ENCODE results near the gene CTNNA1.

CTNNA1 gene

DNA sequence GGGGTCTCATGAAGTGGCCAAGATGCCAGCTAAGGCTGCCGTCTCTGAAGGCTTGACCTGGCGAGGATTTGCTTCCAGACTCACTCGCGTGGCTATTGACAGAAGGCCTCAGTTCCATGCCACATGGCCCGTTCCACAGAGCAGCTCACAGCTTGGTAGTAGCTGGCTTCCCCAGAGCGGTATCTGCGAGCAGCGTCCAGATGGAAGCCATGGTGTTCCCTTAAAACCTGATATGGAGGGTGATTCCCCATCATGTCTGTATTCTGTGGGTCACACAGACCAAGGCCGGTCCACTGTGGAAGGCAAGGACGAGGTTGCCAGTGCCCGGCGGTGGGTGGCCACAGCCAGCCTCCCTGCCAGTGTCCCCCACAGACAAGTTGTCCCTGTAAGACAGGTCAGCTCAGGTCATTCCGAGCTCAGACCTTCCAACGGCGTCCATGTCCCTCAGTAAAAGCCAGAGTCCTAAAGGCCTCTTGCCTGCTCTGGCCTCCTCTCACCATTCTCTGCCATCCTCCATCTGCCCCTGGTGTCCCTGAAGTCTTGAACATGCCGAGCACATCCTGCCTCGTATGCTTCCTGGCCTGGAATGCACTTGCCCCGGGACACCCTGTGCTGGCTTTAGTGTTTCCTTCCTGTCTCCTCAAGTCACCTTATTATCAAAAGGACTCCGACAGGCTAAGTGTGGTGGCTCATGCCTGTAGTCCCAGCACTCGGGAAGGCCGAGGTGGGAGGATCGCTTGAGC lies 183.2 kb downstream of the CTNNA1 start:
- DNase-seq: no peak

DNA sequence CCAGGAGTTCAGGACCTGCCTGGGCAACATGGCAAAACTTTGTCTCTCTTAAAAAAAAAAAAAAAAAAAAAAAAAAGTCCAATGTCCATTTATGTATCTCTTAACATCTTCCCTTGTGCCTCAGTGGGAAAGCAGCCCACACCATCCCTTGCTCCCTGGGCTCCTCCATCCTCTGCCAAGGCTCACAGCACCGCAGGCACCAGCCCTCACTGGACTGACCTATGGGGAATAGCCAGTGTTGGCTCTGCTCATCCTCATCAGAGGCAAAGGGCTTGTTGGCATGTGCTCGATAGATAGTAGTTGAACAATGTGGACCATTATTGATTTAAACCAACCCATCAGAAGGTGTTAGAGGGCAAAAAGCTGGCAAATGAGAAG lies 183.7 kb downstream of the CTNNA1 start:
- no peak for DNase-seq

DNA sequence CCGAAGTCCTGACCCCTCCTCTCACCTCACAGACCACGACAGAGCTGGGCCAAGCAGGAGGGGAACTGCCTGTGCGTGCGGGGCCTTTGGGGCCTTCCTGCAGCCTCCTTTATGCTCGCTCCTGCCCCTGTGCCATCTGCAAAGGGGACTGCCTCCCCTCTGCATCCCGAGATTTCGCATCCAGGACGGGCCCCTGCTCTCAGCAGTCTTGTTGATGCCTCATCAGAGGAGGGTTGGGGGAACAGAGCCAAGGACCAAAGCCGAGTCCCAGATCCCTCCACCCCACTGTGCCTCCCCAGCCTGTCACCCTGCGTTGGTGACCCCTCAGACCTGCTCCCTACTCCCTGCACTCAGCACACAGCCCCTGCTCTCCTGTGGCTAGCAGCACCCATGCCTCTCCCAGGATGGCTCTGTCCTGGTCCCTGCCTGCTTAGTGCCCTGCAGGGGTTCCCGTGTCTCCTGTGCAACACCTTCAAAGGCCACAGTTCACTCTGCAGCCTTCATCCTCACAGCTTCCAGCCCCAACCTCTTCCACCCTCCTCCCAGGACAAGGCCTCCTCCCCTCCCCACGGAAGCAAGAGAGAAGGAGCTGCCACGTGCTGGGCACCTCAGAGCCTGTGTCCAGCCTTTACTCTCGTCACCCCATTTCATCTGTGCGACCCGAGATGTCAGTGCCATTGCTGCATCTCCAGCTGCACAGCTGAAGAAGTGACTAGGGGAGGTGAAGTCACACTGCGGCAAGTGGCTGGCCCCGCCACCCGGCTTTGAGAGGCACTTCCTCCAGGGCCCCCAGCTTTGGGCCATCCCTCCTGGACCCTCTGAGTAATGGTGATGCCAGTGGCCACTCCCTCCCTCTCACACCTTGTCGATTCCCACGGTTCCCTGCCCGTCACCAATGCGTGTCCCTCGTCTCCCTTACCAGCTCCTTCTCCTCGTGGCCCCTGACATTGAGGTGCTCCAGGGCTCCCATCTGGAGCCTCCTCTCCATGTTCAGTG lies 184.5 kb downstream of the CTNNA1 start:
- no peak for DNase-seq

DNA sequence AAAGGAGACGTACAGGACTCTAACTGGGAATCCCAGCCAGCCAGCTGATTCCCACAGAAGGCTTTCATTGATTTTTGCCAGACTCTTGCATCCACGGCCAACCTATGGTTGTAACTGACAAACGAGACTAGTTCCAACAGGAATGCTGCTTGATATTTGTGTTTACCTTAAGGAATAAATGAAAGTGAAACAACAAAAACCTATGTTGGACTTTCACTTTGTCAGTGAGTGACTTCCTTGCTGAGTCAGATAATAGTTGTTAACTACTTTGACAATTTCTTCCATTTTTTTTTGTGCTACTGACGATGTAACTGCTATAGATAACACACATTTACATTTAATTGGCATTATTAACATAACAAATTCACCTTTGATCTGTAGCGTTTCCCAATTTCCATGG lies 185.3 kb downstream of the CTNNA1 start:
- DNase-seq: no peak

DNA sequence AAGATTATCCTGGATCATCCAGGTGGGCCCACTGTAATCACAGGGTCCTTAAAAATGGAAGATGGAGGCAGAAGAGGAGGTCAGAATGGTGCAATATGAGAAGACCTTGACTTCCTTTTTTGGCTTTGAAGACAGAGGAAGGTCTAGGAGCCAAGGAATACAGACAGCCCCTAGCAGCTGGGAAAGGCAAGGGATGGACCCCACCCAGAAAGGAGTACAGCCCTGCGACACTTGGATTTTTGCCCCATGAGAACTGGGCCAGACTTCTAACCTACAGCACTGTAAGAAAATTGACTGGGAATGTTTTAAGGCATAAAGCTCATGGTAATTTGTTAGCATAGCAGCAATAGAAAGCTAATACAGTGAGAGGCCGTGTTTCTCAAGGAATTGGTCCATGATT lies 188.8 kb downstream of the CTNNA1 start:
- DNase-seq: no peak

DNA sequence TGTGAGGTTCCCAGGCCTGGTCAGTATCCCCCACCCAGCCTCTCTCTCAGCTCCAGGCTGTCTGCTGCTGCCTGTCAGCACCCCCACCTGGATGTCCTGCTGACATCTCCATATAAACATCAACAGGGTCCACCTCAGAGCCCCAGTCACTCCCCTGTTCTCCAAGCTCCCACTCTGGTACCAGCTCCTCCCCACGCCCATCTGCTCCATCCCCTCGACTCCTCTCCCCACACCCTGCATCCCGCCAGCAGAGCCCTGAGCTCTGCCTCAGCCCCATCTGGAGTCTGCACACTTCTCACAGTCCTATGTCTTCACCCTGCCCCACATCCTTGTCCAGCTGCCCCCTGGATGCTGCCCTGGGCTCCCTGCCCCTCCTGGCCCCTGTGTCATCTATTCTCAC lies 189.6 kb downstream of the CTNNA1 start:
- DNase-seq: no peak

DNA sequence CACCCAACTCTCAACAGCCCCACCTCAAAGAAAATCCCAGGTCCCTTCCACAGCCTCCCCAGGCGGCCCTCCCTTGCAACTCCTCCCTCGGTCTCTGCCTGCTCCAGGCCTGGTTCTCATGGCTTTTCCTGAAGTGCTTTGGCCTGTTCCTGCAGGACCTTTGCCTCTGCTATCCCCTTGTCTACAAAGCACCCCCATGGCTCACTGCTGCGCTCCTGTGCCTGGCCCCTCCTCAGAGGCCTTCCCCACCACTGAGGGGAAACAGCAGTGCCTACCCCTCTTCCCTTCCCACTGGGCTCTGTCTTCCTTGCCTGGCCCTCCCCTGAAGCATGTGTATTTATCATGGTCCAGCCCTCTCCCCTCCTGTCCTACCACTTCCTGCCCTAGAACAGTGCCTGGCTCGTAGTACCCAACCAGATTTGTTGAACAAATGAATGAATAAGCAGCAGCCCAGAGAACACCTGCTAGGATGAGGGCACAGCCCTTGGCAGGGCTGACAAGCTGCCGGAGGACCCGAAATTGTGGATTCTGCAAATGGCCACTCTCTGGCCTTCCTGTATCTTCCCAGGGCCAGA lies 190.5 kb downstream of the CTNNA1 start:
- DNase-seq: no peak

DNA sequence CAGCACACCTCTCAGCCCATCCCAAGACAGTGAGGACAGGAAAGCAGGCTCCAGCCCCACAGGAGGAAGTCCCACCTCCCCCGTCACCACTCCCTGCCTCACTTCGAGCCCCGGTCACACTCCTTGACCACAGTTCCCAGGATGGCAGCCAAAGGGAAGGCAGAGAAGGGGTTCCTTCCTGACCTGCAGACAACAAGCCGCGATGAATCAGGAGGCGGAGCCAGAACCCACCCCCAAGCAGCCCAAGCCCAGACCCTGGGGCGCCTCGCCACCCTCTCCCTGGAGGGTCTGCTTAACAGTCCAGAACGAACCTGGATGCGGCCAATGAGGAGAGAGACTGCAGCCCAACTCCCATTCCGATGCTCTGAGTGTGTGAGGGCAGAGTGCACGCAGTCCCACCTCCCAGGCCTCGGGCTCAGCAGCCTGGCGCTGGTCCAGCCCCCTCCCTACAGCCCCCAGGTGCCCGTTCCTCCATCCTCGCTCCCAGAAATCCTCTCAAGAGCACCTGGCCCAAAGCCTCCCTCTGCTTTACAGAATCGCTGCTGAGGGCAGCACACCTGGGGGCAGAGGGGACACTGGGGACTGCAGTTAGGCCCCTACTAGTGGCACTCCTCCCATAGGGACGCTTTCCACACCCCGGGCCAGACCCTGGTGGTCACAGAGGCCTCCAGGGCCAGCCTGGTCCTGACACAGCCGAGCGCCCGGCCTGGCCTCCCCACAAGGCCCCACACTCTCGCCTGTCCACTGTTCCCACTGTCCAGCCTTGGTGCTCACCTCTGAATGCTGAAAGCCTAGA lies 191.5 kb downstream of the CTNNA1 start:
- DNase-seq: no peak

DNA sequence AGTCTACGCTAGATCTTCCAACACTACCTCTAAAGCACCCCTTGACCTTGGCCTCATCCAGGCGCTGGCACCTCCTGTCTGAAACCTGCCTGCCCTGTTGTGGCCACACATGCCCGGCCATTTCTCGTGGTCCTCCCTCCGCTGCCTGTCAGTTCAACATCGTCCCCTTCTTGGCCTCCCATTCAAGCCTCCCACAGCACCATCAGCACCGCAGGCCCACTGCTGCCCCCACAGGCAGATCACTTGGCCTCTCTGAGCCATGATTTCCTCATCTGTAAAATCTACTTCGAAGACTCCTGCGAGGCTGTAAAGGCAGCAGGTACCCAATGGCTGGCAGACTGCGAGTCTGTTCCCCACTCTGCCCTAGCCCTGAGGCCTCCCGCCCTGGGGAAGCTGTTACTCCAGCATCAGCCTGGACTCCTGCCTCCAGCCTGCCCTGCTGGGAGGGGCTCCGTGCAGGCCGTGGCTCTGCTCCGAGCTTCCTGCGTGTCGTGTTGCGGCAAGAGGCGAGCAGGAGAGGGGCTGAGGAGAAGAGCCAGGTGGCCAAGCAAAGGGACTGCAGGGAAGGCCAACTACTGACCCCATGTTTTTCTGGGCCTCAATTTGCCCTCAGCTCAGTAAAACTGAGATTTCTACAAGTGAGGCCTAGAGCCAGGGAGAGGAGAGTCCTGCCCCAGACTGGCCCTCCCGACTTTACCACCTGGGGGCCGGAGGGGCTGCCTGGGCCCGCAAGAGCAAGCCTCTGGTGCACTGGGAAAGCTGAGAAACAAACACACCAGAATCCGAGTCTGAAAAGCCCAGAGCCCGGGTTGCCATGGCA lies 192.4 kb downstream of the CTNNA1 start:
- DNase-seq: no peak

DNA sequence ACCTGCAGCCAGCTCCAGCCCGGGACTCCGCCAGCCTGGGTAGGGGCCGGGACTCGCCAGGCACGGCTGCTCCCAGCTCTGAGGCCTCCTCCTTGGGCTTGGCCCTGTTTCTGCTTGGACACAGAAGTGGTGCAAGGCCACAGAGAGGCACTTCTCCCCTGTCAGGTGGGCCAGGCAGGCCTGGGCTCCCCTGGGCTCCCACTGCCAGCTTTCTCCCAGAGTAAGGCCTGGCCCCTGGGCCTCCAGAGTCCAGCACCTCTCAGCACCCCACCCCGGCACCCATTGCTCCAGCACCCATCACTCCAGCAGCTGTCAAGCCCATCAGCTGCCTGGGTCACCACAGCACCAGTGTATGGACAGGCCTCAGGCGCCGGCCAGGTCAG lies 193.0 kb downstream of the CTNNA1 start:
- no peak for DNase-seq

DNA sequence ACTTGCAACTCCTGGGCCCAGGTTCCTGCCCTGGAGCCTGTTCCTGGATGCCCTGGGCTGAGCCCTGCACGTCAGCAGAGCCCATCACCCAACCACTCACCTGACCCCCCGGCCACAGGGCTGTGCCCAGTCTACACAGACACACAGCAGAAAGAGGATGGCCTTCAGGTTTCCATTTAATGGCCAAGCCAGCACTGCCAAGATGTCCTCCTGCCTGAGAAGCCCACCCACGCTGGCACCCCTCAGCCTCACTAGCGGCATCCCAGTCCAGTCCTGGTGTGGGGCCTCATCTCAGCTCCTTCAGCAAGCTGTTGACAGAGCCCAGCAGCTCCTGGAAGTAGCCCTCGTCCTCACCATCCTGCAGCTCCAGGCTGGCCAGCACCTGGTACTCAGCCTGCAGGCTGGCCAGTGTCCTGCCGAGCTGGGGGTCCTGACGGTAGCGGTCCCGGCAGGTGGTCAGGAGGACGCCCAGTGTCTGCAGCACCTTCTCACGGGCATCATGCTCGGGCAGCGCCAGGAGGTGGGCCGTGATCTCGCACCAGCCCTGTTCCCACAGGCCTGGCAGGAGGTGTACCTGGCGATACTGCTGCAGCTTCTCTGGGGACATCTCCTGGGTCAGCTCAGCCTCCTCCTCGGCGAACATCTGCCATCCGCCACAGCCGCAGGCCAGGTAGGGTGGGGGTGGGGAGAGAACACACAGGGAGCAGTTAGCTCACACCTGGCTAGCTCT lies 193.8 kb downstream of the CTNNA1 start:
- DNase-seq: no peak

DNA sequence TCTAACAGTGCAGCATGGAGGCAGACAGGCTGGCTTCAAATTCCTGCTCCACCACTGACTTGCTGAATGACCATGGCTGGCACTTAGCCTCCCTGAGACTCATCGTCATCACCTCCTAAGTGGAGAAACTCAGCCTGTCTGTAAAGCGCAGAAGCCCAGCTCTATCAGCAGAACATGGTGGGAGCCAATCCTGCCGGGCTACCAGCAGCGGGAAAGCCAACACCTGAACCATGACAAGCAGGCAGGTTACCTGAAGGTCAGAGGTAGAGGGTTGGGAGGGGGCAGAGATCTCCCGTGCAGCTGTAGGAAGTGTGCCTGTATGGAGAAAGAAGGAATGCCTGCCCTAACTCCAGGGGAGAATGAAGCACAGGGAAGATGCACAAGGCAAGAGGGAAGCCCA lies 194.6 kb downstream of the CTNNA1 start:
- no peak for DNase-seq

DNA sequence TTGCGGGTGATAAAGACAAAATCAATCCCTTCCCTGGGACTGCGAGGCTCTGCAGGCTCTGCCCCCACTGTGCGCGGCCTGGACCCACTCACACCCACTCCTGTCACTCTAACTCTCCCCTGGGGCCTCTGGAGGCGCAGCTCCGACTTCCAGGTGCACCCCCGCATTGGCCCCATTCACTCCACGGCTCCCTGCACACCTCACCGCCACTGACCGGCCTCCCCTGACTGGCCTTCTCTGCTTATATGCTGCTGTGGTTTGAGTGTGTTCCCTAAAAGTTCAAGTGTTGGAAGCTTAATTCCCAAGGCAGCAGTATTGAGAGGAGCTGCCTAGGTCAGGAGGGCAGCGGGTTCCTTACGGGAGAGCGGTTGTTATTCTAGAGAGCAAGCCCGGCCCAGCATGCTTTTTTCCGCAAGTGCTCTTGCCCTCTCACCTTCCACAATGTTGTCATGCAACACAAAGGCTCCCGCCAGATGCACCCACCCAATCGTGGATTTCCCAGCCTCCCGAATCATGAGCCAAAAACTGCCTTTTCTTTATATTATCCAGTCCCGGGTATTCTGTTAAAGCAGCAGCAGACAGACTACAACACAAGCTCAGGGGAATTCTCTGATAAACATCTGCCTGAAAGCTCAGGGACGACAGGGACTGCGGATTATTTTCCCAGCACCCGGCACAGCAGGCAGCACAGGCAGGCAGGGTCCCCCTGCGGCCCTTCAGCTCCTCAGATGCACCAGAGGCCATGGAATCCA lies 195.4 kb downstream of the CTNNA1 start:
- DNase-seq: no peak

DNA sequence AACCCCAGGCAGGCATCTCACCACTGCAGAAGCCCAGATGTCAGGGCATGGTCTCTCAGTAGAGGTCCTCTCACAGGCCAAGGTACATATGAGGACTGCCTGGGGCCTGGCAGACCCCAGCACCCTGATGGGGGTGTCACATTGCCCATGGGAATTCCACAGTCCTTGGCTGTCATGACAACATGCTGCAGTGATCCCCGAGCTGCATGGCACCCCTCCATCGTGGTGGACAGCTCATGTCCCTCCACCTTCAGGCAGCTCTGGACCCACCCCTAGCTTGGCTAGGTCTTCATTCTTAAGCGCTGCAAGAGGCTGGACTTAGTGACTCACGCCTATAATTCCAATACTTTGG lies 196.0 kb downstream of the CTNNA1 start:
- DNase-seq: no peak

DNA sequence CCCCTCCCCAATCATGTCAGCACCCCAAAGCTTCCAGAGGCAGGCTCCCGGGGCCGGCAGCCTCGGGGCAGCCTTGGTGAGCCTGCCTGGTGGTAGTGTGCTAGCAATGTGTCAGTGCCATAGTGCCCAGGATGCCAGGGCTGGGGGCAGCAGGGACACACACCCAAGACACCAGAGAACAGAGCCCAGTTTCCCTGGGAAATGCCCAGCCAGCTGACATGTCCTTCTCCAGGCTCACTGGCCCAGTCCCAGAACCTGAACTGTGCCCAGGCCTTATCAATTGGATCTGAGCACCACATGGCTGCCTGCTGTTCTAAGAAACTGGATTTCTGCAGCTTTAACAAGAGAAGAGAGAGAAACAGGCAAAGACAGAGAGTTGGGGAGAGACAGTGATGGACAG lies 196.8 kb downstream of the CTNNA1 start:
- no peak for DNase-seq

DNA sequence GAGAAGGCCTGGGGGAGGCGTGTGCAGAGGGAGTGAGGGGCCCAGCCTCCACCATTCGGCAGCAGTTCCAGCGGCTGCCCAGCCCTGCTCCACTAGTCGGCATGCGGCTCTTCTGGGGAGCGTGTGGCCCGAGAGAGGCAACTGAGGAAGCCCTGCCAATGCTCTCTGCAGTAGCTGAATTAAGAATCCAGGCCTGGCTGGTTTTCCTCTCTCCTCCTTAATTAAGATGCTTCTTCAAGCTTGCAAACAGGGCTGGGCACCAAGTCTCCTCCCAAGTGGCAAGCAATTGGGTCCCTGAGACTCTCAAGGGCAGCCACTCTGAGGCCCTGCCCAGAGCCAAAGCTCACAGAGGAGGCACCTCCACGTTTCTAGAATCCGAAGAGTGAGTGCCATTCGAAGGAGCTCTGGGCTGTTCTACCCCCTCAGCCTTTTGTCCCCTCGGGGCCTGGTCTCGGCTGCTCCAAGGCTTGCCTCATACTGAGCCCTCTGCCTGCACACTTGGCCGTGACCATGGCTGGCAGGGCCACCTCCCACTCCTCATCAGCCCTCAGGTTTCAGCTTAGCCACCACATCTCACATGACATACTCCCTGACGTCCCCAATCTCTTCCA lies 197.3 kb downstream of the CTNNA1 start:
- no peak for DNase-seq

DNA sequence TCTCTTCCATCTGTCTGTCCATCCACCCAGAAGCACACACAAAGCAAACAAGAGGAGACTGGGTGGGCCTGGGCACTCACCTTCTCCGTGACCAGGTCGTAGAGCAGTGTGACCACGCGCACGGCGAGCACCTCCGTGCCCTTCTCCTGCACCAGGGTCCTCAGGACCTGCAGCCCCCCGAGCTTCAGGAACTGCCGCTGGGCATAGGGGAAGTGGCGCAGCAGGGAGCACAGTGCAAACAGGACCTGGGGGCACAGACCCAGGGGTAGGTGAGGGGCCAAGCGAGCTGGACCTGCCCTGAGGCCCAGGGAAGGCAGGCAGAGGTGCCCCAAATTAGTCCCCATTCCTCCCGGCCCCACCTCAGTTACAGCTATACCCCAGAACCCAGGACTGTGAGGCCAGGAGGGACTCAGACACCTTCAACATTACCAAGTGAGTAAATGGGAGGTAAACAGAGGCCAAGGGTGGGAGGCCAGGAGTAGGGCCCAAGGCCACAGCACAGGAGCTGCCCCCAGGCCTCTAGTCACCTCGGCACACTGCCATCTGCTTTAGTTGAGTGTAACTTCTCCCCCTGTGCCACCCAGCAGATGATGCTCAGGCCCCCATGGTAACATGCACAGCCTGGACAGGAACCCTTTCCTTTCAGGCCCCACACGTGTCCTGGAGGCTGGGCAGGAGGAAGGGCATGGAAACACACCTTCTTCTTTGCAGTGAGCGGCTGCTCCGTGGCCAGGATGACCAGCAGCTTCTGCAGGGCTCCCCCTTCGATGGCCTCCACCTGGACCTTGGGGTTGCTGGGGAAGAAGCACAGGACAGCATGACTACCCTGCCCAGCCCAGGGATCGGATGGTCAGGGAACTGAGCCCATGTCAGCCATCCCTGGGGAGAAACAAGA lies 198.1 kb downstream of the CTNNA1 start:
- no peak for DNase-seq

DNA sequence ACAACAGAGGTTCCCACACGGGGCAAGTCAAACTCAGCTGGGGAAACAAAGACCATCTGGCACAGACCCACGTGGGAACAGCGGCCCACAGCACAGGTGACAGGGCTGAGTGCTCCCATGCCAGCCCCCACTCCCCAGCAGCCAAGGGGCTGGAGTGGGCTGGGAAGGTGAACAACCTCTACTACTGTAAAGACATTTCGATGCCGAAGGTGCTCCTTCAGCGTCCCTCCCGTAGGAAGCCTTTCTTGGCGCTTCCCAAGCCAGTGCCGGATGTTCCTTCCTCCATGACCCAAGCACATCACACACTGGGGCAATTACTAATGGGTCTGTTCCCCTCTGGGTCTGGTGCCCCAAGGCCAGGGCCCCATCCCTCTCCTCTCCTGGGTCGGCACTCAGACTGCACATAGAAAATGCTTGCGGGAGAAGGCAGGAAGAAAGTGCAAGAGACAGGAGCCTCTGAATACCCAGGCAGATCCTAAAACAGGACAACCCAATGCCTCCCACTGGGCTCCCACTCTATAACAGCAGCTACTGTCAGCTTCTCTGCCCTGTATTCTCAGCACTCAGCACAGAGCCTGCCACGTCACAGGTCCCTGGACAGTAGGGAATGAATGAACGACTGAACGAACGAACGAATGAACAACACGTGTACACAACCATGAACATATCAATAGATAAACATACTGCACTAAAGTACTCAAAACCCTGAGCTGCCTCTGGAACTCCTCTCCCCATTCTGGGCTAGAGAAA lies 198.9 kb downstream of the CTNNA1 start:
- no peak for DNase-seq

Measured in NCI-H187 treated with DMSO at 0.1 percent for 48 hours (cell line).